ENCODE data around the gene TMEM163. TPM values are rescaled to one million over a fixed set of nuclear protein-coding genes. Genes with fewer than 3 reads are reported as not detected.

The TMEM163 gene
- total and polyA plus RNA-seq, 8 donors, result 0.58 to 16.7 (median 3.2) TPM; not detected in 1

- peaks cover 0 to 42% (median 4%) of the 10 kb centered on the region in 3 donors for H3K27me3 ChIP-seq
- WGBS, 5 donors, result 18 to 31% (median 19%) methylated on average over 3 of the region's 3 CpGs
- no peak overlapping the region for H3K27ac ChIP-seq
- H3K9me3 ChIP-seq, result no peaks in the 10 kb centered on the region
- no peaks in the 10 kb centered on the region for H3K36me3 ChIP-seq
- intact Hi-C loops (cut with DNase I; ENCODE audit: low total_unique reads), result no loop called here
- no peak overlapping the region for H3K4me3 ChIP-seq
- peaks cover 0 to 9% (median 5%) of the 10 kb centered on the region in 4 donors for H3K4me1 ChIP-seq
- no peak for DNase-seq
- TF ChIP-seq EP300 (IDR thresholded peaks at IDR 0.05) (no peak), POLR2A (IDR thresholded peaks at IDR 0.05) (no peak), POLR2AphosphoS5 (IDR thresholded peaks at IDR 0.05) (no peak), CTCF (IDR thresholded peaks at IDR 0.05) (no peak)
Observed at GRCh38 chr2:134711692-134712091, 7.1 kb downstream of the TMEM163 start.

DNA sequence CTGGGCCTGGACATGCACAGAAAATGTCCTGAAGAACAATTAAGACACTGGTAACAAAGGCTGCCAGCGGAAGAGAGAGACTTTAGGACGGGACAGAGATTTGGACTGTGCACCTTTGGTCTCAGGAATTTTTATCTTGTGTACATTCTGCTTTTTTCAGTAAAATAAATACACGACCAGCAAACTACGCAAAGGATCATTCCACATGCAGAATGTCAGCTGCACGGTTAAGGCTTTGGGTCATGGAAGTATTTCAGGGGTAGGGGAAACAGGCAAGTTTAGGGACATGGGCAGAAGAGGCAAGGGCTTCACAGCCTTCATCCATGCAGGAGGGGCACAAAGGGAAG lies 11.5 kb downstream of the TMEM163 start:
- Histone ChIP-seq H3K4me3 (peak overlapping the region in 1 of 4 donors; percentile 3), H3K4me1 (peaks cover 0 to 15% (median 8%) of the 10 kb centered on the region in 4 donors), H3K9me3 (no peaks in the 10 kb centered on the region), H3K27me3 (peaks cover 0 to 23% (median 0%) of the 10 kb centered on the region in 3 donors), H3K27ac (no peak overlapping the region), H3K36me3 (no peaks in the 10 kb centered on the region)
- no peak for TF ChIP-seq POLR2A (IDR thresholded peaks at IDR 0.05)
- no peak for TF ChIP-seq CTCF (IDR thresholded peaks at IDR 0.05)
- TF ChIP-seq POLR2AphosphoS5 (IDR thresholded peaks at IDR 0.05), result no peak
- TF ChIP-seq EP300 (IDR thresholded peaks at IDR 0.05), result no peak
- DNase-seq, result no peak
- intact Hi-C loops (cut with DNase I; ENCODE audit: low total_unique reads), result no loop called here
- 24 to 49% (median 38%) methylated on average over 5 of the region's 5 CpGs for WGBS, 5 donors

- WGBS, 5 donors, result 18 to 33% (median 21%) methylated on average over 14 to 18 of the region's 18 CpGs
Observed at GRCh38 chr2:134706587-134707329, 12.0 kb downstream of the TMEM163 start.

More at GRCh38 chr2:134706587-134707329, 12.0 kb downstream of the TMEM163 start:
- Histone ChIP-seq H3K27ac (no peak overlapping the region), H3K27me3 (peaks cover 0 to 23% (median 0%) of the 10 kb centered on the region in 3 donors), H3K4me1 (peaks cover 0 to 15% (median 8%) of the 10 kb centered on the region in 4 donors), H3K9me3 (no peaks in the 10 kb centered on the region), H3K36me3 (no peaks in the 10 kb centered on the region), H3K4me3 (peak overlapping the region in 1 of 4 donors; percentile 3)
- peak in 1 of 2 donors; percentile 39 for DNase-seq
- intact Hi-C loops (cut with DNase I; ENCODE audit: low total_unique reads), result no loop called here
- TF ChIP-seq POLR2A (IDR thresholded peaks at IDR 0.05) (no peak), EP300 (IDR thresholded peaks at IDR 0.05) (no peak), POLR2AphosphoS5 (IDR thresholded peaks at IDR 0.05) (no peak), CTCF (IDR thresholded peaks at IDR 0.05) (no peak)

All from stomach (tissue), 9 donors.